DMS114 treated with DMSO at 0.1 percent for 48 hours (cell line): ENCODE measurements around the gene LZTFL1.

Experiments
- DNase-seq: peaks from one replicate; lab custom pipeline; 2025; ENCODE audit not compliant: unreplicated experiment; lab: John Stamatoyannopoulos, UW

Gene LZTFL1, protein sequence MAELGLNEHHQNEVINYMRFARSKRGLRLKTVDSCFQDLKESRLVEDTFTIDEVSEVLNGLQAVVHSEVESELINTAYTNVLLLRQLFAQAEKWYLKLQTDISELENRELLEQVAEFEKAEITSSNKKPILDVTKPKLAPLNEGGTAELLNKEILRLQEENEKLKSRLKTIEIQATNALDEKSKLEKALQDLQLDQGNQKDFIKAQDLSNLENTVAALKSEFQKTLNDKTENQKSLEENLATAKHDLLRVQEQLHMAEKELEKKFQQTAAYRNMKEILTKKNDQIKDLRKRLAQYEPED

DNA sequence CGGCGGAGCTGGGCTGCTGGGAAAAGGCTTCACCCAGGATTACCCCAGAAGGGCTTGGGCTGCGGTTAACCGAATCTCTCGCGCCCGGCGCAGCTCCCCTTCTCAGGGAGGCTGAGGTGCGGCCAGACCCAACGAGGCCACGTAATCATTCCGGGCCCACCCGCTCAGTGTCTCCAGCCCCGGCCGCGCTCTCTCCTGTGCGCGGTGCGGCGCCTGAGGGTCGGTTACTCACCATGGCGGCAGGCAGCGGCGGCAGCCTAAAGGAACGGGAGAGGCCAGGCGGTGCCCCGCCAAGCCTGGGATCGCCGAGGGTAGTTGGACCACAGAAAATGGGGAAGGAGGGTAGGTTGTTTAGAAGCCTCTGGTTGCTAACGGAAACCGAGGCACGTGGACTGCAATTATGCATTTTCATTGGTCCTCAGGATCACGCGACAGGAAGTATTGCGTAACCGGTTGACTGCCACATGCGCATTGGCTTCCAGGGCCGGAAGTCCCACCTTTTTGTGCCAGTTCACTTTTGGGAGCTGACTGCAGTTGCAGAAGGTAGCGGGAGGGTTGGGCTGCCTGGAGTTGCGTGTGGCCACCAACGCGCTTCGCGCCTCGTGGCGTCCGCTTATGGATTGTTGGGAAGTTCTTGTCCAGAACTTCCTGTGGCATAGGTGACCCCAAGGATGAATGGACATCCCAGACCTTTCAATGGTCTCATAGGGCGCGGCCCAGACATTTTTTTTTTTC lies at the start of gene LZTFL1:
TSS of gene LZTFL1 (minus strand) at position 363 of the 735 bp plus-strand sequence. CDS start at position 235, 128 bp downstream.
- peak; percentile 94 for DNase-seq

DNA sequence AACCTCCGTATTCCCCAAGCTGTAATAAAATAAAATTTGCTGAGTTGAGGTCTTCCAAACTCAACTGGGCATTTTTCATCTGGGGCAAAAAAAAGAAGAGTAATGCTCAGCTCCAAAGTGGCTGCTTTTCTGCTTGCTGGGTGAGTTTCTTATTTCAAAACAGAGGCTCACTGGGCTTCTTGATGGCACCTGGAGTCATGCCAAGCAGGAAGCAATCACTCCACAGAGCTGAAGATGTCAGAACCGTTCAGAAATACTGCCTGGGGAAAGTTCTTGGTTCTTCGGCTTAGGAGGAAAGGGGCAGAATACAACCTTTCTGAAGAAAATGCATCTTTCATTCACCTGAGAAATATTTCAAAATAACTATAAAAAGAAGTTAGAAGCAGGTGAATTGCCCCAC lies 48.5 kb upstream of the LZTFL1 start:
- DNase-seq: no peak

DNA sequence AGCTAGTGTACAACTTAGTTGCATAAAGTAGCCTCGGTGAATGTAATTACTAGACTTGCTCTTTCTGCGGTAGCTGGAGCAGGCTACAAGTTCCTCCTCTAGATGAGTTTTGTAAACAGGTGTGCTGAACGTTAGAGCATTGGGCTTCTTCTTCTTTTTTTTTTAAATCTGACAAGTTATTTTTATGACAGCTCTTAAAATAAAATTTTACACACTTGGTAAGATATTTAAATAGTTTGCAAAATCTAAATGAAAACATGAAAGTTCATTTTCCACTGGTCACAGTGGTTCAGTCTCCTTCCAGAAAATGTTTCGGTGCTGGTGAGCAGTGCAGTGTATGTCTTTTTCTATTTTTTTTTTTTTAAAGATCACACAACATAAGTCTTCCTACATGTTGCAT lies 47.4 kb upstream of the LZTFL1 start:
- no peak for DNase-seq

DNA sequence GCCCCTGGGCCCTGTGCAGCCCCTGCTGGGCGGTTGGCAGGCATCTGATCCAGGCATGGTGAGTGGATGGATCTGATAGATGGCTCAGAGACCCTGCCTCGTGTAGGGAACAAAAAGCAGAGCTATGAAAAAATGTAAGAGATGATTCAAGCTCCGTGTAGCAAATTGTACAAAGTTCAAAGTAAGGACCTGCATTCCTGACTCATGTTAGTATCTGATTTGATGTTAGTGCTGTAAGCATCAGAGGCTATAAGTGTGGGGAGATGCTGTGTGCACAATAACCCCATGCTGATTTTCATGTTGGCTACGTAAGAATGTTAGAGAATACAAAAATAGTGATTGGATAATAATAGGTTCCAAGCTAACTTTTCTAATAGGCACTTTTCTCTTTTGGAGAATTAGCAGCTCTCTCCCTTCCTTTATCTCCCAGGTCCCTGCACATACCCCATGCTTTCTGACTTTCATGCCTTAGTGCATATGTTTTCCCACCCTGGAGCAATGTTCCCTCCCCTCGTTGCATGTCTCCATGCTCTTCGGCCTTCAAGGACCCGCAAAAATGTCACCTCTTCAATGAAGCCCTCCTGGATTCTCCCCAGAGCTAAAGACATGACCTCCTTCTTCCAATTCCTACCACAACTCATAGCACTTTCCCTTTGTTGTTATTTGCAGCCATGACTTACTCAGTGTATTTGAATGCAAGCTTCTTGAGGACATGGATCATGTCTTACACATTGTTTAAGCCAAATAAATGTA lies 46.0 kb upstream of the LZTFL1 start:
- no peak for DNase-seq

DNA sequence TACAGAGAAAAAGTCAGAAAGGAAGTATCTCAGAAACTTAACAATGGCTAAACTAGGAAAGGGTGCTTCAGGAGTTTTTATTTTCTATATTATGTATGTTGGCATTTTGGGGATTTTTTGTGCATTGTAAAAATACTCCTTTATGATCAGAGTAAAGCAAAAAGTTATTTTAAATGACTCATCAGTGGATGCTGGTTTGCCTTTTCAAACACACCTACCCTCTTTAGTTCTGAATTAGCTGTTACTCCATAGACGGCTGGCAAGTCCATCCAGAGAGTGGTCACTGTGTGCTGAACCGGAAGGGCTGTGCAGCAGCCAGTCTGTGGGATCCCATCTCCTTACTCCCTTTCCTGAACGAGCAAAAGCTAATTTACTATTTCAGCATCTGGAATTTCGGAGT lies 45.4 kb upstream of the LZTFL1 start:
- DNase-seq: no peak

DNA sequence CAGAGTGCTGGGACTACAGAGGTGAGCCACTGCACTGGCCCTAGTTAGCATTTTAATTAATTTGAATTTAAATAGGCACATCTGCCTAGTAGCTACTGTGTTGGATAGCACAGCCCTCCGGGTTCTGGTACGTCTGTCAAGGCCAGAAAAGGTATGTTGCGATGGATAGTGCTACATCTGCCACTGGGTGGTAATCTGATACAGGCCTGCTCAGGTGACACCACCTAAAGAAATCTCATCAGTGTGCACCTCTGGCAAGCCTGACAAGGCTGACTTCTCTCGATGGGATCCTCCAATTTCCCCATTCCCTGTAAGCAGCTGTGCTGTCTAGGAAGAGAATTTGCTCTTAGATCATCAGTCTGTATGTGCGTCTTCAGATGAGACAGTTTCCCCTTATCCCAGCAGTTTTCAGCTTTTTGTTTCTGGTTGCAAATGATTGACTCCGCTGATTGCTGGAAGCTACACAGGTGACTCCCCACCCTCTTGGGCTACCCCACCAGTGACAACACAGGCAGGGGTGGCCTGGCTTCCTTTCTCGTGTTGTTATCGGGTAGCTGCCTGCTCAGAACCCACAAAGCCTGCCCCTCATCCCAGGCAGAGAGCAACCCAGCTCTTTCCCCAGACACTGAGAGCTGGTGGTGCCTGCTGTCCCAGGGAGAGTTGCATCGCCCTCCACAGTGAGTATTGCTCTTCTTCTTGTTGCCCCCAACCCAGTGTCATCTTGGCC lies 44.2 kb upstream of the LZTFL1 start, which contains the start of gene CCR9:
TSS of gene CCR9 (plus strand) at position 565 of the 727 bp plus-strand sequence. CDS start 8,391 bp downstream, outside the sequence.
- no peak for DNase-seq

DNA sequence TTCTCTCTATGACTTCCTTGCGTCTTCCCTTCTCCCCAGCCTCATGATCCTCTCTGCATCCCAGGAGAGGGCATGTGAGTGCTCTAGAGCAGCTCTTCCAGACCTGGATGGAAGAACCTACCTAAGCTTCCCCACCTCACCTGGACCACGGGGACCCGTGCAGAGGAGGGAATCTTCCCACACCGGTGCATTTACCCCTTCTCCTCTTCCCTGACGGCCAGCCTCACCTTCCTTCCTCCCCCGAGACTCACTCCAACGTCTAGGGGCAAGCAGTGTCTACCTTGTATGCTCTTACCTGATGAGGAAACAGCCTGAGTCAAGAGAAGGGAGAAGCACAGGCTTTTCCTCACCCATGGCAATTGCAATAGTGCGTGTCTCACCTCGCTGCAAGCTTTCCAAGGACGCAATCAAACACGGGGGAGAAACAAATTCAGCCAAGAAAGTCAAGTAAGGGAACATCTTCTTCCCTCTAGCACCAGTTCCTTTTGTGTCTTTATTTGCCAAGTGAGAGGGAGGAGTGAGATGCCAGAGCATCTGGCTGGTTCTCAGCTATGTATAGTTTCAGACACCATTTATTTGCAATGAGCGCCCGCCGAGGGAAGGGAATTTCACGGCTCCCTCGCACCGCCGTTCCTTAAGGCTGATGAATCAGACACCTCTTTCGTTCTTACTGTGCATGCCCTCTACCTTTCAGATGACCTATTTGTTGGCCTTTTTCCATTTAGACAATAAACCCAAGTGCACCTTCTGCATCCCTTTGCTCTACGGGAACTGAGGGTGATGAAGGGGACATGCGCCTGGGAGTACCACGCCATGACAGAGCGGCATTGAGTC lies 42.7 kb upstream of the LZTFL1 start:
- DNase-seq: no peak

DNA sequence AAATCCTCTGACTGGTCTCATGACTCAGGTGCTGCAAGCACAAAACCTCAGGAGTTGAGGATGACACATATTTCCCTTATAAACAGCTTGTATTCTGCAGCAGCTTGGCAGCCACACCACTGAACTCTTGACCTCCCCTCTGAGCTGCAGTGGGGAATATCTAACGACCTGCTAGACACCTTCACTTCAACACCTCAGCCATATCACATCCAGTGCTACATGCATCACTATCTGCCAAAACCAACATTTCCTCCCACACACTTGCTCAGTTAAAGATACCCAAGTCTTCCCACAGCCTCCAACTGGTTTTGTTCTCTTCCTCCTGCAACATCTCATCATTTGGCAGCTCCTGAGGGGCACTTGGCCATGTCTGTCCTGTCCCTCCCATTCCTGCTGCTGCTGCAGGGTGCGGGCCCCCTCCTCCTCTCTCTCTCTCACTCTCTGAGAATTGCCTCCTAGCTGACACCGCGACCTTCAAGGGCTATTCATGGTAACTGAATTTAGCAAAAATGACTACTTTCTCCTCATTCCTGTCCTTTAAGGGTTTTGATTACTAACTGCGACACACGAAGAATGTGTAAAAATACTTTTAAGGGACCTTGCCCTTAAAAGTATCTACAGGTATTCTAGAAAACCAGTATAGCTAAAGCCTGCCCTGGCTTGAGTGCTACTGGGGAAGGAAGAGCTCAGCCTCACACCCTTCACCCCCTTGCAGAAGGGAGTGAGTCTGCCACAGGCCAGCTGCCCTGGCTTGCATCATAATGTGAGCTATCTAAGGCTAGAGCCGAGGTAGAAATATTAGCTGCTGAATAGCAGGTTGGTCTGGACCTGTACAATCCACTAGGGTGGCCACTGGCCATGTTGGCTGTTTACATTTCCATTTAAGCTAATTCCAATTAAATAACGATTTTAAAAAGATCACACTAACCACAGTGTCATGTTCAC lies 39.4 kb upstream of the LZTFL1 start:
- no peak for DNase-seq

DNA sequence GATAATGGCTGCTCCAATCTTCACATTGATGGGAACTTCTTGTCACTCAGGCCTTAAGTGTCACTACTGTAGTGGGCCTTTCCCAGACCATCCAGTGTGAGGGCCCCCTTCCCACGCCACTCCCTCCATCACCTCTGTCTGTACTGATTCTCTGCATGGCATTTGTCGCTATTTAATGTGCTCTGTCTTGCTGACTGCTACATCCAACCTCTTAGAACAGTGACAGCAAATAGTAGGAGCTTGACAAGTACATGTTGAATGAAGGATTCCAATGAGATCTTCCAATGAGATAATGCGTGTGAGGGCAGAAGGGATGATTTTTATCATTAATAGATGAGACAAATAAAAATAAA lies 38.8 kb upstream of the LZTFL1 start:
- no peak for DNase-seq

DNA sequence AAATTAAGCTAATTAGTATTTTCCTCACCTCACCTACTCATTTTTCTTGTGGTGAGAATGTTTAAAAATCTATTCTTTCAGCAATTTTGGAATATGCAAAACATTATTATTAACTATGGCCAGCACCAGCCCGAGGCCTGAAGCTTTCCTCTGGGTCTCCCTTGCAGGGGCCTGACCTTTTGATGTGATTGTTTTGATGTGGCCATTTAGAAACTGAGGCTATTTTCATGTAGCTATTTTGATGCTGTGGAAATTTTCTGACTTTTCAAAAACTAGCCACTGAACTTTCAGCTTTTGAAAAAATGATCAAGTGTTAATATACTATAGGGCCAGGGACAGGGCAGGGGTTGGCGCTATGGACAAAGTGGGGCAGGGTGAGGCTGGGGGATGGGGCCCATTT lies 36.2 kb upstream of the LZTFL1 start:
- no peak for DNase-seq

DNA sequence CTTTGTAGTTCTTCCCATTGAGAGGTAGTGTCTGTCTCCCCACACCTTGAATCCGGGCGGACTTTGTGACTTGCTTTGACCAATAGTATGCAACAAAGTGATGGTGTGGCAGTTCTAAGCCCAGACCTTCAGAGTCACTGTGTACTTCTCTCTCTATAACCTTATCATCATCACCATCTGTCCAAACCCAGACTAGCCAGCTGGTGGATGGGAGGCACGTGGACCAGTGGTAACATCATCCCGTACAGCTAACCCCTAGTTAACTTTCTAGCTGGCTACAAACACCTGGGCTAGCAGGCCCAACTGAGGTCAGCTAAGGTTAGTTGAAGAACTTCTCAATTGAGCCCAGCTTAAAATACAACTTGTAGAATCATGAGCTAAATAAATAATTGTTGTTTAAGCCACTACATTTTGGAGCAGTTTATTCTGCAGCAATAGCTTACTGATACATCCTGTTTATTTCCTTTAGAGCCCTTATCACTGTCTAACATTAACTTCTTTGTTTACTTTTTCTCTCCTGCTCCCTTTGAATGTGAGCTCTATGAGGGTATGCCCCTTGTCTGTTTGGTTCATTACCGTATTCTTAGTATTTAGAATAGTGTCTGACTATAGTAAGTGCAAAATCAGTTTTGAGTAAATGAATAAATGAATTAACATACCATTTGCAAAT lies 32.9 kb upstream of the LZTFL1 start:
- DNase-seq: no peak

DNA sequence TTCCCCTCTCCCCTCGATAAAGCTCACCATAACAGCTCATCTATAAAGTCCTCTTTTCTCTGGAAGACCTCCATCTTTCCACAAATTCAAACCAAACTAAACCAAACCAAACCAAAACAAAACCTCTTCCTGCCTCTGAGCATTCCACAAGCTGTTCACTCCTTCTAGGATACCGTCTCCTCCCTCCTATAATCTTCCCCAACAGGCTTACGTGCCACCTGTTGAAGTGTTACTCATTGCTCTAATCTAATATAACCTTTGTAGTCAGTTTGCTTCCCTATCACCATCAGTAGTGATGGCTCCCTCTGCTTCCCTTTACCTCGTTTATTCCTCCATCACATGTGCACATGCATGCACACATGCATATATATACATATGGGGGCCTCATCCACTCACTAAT lies 31.7 kb upstream of the LZTFL1 start:
- no peak for DNase-seq

DNA sequence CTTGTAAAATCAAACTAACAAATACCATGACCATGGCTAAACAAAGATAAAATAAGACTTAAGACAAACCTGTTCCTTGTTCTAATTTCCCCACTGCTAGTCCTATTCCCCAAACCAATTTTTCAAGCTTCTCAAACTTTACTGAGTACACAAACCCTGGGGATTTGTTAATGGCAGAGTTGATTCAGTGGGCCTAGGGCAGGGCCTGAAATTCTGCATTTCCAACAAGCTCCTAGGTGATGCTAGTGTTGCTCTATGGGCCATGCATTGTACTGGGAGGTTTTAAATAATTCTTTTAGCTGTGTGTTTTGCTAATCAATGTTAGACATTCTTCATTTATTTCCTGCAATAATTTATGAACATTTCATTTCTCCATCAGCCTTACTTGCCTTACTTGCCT lies 31.1 kb upstream of the LZTFL1 start:
- no peak for DNase-seq

DNA sequence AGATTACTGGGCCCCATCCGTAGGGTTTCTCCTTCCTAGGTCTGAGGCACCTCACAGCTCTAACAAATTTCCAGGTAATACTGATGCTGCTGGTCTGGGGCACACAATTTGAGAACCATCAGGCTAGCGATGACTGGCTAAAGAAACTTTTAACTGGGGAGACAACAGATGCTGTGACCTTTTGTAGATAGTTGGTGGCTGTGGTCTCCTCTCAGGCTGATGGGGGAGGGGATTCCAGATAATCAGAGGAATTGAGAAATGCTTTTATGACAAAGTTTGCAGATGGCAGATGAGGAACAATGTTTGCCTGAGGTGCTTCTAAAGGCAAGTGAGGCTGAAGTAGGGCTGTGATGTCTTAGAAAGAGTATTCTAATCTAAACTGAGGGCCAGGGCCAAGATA lies 30.6 kb upstream of the LZTFL1 start:
- no peak for DNase-seq

DNA sequence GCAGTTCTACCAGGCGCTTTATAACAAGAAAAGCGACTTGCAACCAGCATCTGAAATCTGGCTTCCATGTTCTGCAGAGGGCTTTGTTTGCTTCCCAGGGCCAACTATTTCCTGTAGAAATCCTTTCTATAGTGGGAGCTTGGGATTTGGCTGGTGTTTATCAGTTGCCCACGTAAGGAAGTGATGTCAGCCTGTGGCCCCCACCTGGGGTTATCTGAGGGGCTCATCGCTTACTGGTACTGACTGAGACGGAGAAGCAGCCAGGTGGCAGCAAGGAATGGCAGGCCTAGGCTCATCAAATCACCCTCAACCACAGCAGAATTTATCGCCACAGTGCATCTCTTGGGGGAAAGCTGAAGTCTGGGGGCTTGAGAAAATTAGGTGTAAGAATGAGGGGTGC lies 29.9 kb upstream of the LZTFL1 start:
- DNase-seq: no peak

DNA sequence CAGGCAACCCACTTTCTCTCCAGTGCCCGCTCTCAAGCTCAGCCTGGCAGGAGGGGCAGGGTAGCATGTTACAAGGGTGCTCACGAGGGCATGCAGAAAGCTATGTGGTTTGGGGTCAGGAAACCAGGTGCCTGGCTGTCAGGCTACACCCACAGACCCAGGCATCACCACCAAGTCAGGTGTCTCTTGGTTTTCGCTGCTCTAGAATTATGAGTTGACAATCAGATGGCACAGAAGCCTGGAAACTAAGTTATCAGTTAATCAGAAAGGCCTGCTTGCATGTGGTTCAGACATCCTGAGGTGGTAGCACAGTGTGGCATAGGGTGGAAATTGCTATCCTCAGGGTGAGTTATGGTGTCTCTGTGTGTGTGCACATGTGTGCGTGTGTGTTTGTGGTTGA lies 28.2 kb upstream of the LZTFL1 start:
- DNase-seq: no peak

DNA sequence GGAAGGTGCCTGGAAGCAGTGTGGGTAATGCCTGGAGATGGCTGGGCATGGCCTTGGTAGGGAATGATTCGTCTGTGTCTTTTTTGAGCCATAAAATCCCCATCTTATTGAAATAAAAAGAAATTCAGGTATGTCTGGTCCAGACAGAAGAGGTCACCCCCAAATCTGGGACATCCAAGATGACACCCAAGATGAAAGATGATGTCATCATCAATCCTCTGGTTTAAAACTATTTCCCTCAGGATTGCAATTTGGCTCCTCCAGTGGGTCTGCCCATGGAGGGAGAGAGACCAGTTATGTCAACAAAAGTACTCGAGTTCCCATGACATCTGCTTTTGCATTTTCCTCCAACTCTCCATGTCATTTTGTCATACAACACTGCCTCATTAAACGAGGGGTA lies 27.7 kb upstream of the LZTFL1 start:
- no peak for DNase-seq

DNA sequence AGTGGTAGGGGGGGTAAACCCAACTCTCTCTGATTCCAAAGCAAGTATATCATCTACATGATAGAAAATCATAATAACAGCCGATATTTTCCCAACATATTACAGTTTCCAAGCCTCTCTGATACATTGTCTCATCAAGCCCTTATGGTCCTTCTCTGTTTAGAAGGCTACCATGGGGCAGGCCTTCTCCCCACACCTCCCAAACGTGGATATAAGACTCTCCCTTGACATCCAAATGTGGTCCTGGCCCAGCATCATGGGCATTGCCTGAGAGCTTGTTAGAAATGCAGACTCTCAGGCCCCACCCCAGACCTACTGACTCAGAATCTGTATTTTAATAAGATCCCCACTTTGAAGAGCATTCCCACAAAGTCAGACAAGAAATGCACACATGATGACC lies 26.7 kb upstream of the LZTFL1 start:
- DNase-seq: no peak

DNA sequence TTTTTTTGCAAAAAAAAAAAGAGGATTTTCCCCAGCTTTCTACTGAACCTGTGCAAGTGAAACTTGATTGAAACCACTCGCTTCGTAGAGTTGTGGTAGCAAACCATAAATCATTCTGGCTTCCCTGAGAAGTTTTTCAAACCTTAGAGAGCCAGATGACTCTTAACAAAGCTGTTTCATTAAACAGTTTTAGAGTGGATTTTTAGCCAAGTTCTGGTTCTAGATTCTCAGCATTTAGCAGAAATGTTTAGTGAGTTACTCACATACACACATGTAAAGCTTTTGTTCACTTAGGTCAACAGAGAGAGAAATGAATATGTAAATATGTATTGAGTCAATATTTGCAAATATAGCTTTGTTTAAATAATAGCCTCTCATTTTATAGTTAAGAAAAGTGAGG lies 26.3 kb upstream of the LZTFL1 start:
- DNase-seq: no peak
